PC-3 (cell line): ENCODE data around the gene CCDC14.

ENCODE experiments used
- CTCF ChIP-seq: fragments of 300-600 bp; sonication (generic); conservative IDR thresholded peaks from 2 replicates; pipeline ENCODE4 v1.5.1; 2017; ENCODE audit warnings: antibody characterized with exemption, low read depth, mild to moderate bottlenecking, low read length
- EZH2 ChIP-seq: fragments of 300-600 bp; sonication (generic); IDR thresholded peaks from one replicate; pipeline ENCODE4 v1.6.1; 2017; ENCODE audit warnings: antibody characterized with exemption, mild to moderate bottlenecking, low read length; ENCODE audit not compliant: unreplicated experiment

DNA sequence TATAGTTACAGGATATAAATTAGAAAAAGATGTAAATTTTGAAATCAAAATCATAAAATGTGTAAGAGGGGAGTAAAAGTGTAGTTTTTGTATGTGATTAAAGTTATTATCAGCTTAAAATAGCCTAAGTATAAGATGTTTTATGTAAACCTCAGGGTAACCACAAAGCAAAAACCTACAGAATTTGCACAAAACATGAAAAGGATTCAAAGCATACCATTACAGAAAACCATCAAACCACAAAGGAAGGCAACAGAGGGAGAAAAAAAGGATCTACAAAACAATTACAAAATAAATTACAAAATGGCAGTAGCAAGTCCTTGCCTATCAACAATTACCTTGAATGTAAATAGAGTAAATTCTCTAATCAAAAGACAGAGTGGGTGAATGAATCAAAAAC, 40.2 kb downstream of the CCDC14 start:
- TF ChIP-seq CTCF: no peak
- no peak for TF ChIP-seq EZH2
